ENCODE measurements around the gene C6orf132. TPM values are rescaled to one million over a fixed set of nuclear protein-coding genes. Genes with fewer than 3 reads are reported as not detected.

Gene C6orf132
- total and polyA plus RNA-seq, 8 donors: 27.4 to 99.2 (median 73.3) TPM

GRCh38 chr6:42095776-42096541 is 46.5 kb downstream of the C6orf132 start:
- Histone ChIP-seq H3K4me1 (peaks cover 21 to 27% (median 23%) of the 10 kb centered on the region in 4 donors), H3K27me3 (no peaks in the 10 kb centered on the region), H3K4me3 (no peak overlapping the region), H3K27ac (peak overlapping the region in 1 of 5 donors; percentile 31), H3K9me3 (no peaks in the 10 kb centered on the region), H3K36me3 (no peaks in the 10 kb centered on the region)
- intact Hi-C loops (cut with DNase I; ENCODE audit: low total_unique reads): no loop called here
- TF ChIP-seq POLR2AphosphoS5 (IDR thresholded peaks at IDR 0.05) (no peak), EP300 (IDR thresholded peaks at IDR 0.05) (no peak), POLR2A (IDR thresholded peaks at IDR 0.05) (no peak)
- TF ChIP-seq, protein P1, sequence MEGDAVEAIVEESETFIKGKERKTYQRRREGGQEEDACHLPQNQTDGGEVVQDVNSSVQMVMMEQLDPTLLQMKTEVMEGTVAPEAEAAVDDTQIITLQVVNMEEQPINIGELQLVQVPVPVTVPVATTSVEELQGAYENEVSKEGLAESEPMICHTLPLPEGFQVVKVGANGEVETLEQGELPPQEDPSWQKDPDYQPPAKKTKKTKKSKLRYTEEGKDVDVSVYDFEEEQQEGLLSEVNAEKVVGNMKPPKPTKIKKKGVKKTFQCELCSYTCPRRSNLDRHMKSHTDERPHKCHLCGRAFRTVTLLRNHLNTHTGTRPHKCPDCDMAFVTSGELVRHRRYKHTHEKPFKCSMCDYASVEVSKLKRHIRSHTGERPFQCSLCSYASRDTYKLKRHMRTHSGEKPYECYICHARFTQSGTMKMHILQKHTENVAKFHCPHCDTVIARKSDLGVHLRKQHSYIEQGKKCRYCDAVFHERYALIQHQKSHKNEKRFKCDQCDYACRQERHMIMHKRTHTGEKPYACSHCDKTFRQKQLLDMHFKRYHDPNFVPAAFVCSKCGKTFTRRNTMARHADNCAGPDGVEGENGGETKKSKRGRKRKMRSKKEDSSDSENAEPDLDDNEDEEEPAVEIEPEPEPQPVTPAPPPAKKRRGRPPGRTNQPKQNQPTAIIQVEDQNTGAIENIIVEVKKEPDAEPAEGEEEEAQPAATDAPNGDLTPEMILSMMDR (IDR thresholded peaks at IDR 0.05): no peak
- 44 to 61% (median 50%) methylated on average over 10 of the region's 10 CpGs for WGBS, 5 donors
- DNase-seq: peak; percentile 22 to 41

DNA sequence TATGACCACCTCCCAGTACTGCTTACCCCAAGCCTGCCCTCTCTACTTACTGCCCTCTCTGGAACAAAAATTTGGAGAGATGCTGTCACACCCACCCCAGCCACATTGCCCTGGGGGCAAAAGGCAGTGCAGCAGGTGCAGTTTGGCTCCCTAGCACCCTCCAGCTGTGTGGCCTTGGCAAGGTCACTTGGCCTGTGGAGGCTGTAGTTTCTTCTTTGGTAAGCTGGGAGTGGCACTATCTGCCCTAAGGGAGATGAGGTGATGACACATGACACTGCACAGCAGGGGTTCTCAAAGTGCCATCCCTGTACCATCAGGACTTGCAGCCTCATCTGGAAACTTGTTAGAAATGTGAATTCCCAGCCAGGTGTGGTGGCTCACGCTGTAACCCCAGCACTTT is 47.3 kb downstream of the C6orf132 start:
- WGBS, 5 donors: 85 to 100% (median 92%) methylated on average over 1 of the region's 1 CpG
- Histone ChIP-seq H3K36me3 (no peaks in the 10 kb centered on the region), H3K4me1 (peaks cover 13 to 19% (median 14%) of the 10 kb centered on the region in 4 donors), H3K4me3 (no peak overlapping the region), H3K27ac (no peak overlapping the region), H3K9me3 (no peaks in the 10 kb centered on the region), H3K27me3 (no peaks in the 10 kb centered on the region)
- DNase-seq: no peak
- TF ChIP-seq EP300 (IDR thresholded peaks at IDR 0.05): no peak
- TF ChIP-seq POLR2A (IDR thresholded peaks at IDR 0.05): no peak
- TF ChIP-seq POLR2AphosphoS5 (IDR thresholded peaks at IDR 0.05): no peak
- TF ChIP-seq, protein P1 (IDR thresholded peaks at IDR 0.05): no peak
- intact Hi-C loops (cut with DNase I; ENCODE audit: low total_unique reads): no loop called here

DNA sequence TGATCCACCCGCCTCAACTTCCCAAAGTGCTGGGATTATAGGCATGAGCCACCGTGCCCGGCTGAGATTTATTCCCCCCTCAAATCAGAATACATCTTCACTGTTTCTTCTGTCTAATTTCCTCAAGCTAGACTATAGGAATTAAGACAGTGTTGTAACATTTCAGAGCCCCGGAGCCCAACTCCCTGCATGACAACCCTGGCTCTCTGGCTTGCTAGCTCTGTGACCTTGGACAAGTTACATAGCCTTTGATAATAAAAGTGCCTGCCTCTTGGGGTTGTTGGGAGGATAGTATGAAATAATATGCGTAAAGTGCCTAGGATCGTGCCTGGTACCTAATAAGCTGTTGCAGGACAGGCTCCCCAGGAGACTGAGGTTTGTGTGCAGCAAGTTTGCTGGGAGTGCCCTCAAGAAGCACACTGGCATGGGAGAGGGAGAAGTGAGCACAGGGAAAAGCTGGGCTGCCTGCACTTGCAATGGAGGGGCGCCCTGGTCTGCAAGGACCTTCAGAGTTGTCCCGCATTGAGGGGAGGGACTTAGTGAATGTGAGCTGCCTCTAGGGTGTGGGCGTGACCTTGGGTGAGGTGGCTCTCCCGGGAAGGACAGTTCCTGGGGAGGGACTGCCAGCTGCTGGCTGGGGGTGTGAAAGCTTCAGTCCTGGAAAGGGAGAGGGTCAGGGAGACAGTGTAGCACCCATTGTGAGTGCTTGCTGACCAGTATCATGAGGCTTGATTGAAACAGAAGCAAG is 48.7 kb downstream of the C6orf132 start:
- Histone ChIP-seq H3K27me3 (no peaks in the 10 kb centered on the region), H3K9me3 (no peaks in the 10 kb centered on the region), H3K4me3 (no peak overlapping the region), H3K27ac (peak overlapping the region in 1 of 5 donors; percentile 18), H3K4me1 (peaks cover 0 to 5% (median 3%) of the 10 kb centered on the region in 4 donors), H3K36me3 (no peaks in the 10 kb centered on the region)
- DNase-seq: peak; percentile 46 to 59
- intact Hi-C loops (cut with DNase I; ENCODE audit: low total_unique reads): no loop called here
- 58 to 70% (median 66%) methylated on average over 10 of the region's 10 CpGs for whole genome bisulfite sequencing, 5 donors
- TF ChIP-seq POLR2AphosphoS5 (IDR thresholded peaks at IDR 0.05): no peak
- TF ChIP-seq, protein P1 (IDR thresholded peaks at IDR 0.05): no peak
- no peak for TF ChIP-seq EP300 (IDR thresholded peaks at IDR 0.05)
- no peak for TF ChIP-seq POLR2A (IDR thresholded peaks at IDR 0.05)

DNA sequence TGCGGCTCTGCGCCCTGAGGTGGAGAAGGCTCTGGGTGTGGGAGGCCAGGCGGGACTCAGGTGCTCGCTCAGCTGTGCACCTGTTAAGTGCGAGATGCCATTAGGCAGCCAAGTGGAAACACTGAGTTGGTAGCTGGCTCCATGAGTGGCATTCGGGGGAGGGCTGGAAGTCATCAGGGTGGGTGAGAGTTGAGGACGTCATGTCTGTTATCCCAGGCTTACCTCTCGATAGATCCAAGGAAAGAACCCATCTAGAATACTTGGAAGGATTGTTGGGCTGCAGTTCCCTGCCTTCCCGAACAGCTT is 50.7 kb downstream of the C6orf132 start:
- Histone ChIP-seq H3K4me1 (peaks cover 0 to 4% (median 2%) of the 10 kb centered on the region in 4 donors), H3K27me3 (no peaks in the 10 kb centered on the region), H3K27ac (no peak overlapping the region), H3K36me3 (peaks cover 0 to 4% (median 0%) of the 10 kb centered on the region in 4 donors), H3K9me3 (no peaks in the 10 kb centered on the region), H3K4me3 (no peak overlapping the region)
- intact Hi-C loops (cut with DNase I; ENCODE audit: low total_unique reads): no loop called here
- no peak for DNase-seq
- TF ChIP-seq POLR2A (IDR thresholded peaks at IDR 0.05) (no peak), POLR2AphosphoS5 (IDR thresholded peaks at IDR 0.05) (no peak), EP300 (IDR thresholded peaks at IDR 0.05) (no peak)
- TF ChIP-seq, protein P1 (IDR thresholded peaks at IDR 0.05): no peak
- 78 to 85% (median 80%) methylated on average over 9 of the region's 9 CpGs for WGBS, 5 donors
